Epithelial cell of esophagus (primary cell): Measurements from ENCODE around the gene ACTN1.
"Not testable (repeated sequence)": the region's sequence is repeated elsewhere in the genome, so short reads cannot be mapped to it uniquely, and the experiment has no call there.

ENCODE experiments used
- DNase-seq: peaks from one replicate; pipeline ENCODE4 v3.0.0; 2010; ENCODE audit warnings: low read depth
- H3K4me3 ChIP-seq: 2 replicates; pipeline ENCODE4 v1.5.1; 2011; ENCODE audit warnings: mild to moderate bottlenecking, low read length, control low read depth
- CTCF ChIP-seq: IDR thresholded peaks from 2 replicates; pipeline ENCODE4 v1.5.1; 2011; ENCODE audit warnings: low read depth, mild to moderate bottlenecking, low read length, control low read depth, inconsistent platforms; ENCODE audit not compliant: insufficient read depth; ENCODE audit errors: missing control alignments

Gene ACTN1

DNA sequence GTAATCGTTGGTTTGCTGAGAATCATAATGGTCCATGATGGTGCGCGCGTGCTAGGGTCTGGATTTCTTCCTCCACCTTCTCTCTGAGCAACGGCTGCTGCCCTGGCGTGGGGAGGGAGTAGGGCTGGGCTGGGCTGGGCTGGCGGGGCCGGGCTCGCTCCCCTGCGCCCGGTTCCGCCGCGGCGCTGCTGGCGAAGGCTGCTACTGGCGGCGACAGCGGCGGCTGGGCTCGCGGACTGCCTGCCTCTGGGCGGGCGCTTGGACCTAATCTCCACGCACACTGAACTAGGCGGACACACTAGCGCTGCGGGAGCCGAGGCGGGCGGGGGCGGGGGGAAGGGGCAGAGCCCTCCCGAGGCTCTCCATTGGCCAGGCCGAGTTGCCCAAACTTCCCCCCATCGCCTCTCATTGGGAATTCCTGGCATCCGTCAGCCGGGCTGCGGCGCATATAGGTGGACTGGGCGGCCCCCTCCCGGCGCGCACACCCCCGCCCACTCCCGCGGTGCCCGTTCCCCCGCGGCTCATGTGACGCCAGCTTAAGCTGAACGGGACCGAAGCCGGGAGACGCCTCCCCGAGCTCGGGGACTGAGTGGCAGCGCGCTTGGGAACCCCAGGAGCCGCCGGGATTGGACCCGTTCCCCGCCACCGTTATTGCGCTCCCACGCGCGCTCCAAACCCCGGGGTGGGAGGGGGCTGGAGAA, at the start of gene ACTN1:
TSS of gene ACTN1 (minus strand) at position 282 of the 701 bp plus-strand sequence. CDS start at position 36, 246 bp downstream.
- peak within 1 kb of the TSS; percentile 78 for H3K4me3 ChIP-seq
- peak; percentile 98 for DNase-seq
- no peak for TF ChIP-seq CTCF

DNA sequence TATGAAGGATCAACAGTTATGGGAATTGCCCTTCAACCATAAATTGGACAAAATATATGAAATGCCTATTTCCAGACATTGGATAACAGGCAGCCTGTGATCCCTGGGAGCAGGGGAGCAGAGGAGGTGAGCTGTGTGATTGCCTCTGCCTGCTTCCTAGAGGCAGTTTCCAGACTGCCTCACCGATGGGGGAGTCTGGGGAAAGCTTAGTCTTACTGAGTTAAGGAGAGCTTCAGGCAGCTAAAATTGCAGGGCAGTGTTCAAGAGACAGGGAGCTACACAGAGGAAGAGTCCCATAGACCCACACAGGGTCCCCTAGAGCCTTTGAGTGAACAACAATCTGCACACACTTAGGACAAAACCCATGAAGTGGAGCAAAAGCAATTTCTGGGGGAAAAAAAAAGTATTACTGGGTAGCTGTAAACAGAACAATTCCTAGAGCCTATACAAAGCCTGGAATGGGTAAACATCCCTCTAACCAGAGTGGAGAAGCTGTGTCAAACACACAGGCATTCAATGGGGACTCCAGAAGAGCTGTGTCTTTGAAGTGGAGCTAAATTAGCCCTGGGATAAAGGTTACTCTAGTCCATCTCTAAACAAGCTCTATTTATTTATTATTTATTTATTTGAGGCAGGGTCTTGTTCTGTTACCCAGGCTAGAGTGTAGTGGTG, 48.3 kb upstream of the ACTN1 start:
- H3K4me3 ChIP-seq: no peak overlapping the region
- DNase-seq: no peak
- TF ChIP-seq CTCF: no peak

- TF ChIP-seq CTCF: no peak
- H3K4me3 ChIP-seq: no peak overlapping the region
- no peak for DNase-seq
Measured at GRCh38 chr14:69023035-69023434, 43.9 kb upstream of the ACTN1 start.

GRCh38 chr14:69022093-69022492, 43.0 kb upstream of the ACTN1 start:
- H3K4me3 ChIP-seq, DNase-seq: not testable (repeated sequence)

GRCh38 chr14:69017706-69018105, 38.6 kb upstream of the ACTN1 start:
- DNase-seq: no peak
- no peak overlapping the region for H3K4me3 ChIP-seq
- no peak for TF ChIP-seq CTCF

GRCh38 chr14:69014829-69015259, 35.7 kb upstream of the ACTN1 start:
- no peak overlapping the region for H3K4me3 ChIP-seq
- DNase-seq: peak; percentile 48
- no peak for TF ChIP-seq CTCF

DNA sequence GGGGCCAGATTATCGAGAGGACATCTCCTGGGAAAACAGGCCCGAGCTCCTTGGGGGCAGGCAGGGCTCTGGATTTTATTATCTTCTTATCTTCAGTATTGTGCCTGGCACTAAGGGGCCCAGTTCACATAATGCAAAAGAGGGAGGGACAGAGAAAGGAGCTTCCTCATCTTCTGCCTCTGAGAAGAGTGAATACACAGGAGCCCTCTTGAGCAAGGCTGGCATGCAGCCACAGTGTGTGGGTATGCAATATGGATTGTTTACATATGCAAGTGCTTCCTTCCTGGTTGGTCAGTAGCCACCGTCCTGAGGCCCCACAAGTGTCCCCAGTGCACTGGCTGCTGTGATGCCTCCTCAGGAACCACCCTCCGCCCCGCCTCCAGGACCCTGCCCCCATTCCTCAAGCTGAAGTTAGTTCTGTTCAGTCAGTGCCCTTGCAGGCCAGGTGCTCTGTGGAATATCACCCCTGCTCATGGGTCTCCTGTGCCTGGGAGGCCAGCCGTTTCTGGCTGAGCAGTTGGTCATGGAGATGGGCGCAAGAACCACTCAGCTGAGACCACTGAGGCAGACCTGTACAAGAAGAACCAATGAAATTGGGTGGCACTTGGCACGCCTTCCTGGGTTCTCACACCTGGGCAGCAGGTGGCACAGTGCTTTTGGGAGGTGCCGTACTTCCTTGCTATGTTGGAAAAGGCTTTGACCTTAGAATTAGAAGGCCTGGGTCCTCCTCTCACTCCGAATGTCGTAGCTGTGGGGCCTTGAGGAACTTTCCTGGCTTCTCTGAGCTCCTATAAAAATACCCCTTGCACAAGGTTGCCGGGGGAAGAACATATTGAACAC, 35.1 kb upstream of the ACTN1 start:
- no peak for TF ChIP-seq CTCF
- no peak overlapping the region for H3K4me3 ChIP-seq
- peak; percentile 81 for DNase-seq
